Glutamatergic neuron (in vitro differentiated cells): ENCODE measurements around the gene CDCA5. TPM values are rescaled to one million over a fixed set of nuclear protein-coding genes. Genes with fewer than 3 reads are reported as not detected.

Experiments used
- DNase-seq: peaks from one replicate; pipeline ENCODE4 v3.0.0; 2022
- H3K27ac Mint-ChIP-seq: one replicate; pipeline ENCODE4 v1.8.0; 2020; ENCODE audit warnings: mild to moderate bottlenecking, mixed read lengths, inconsistent platforms; ENCODE audit not compliant: unreplicated experiment
- H3K27me3 Mint-ChIP-seq: one replicate; pipeline ENCODE4 v1.8.0; 2020; ENCODE audit warnings: mild to moderate bottlenecking, moderate library complexity, mixed read lengths, inconsistent platforms; ENCODE audit not compliant: unreplicated experiment
- H3K36me3 Mint-ChIP-seq: one replicate; pipeline ENCODE4 v1.8.0; 2020; ENCODE audit warnings: mild to moderate bottlenecking, mixed read lengths, inconsistent platforms; ENCODE audit not compliant: unreplicated experiment
- H3K4me1 Mint-ChIP-seq: one replicate; pipeline ENCODE4 v1.8.0; 2020; ENCODE audit warnings: mild to moderate bottlenecking, low read depth, mixed read lengths, inconsistent platforms; ENCODE audit not compliant: unreplicated experiment
- H3K4me3 Mint-ChIP-seq: one replicate; pipeline ENCODE4 v1.8.0; 2020; ENCODE audit warnings: mild to moderate bottlenecking, mixed read lengths, inconsistent platforms; ENCODE audit not compliant: unreplicated experiment
- H3K9me3 Mint-ChIP-seq: one replicate; pipeline ENCODE4 v1.8.0; 2020; ENCODE audit warnings: mild to moderate bottlenecking, moderate library complexity, mixed read lengths, inconsistent platforms; ENCODE audit not compliant: unreplicated experiment
- CTCF ChIP-seq: fragments of 200-600 bp; sonication (generic); IDR thresholded peaks from one replicate; pipeline ENCODE4 v1.5.0; 2021; ENCODE audit not compliant: partially characterized antibody, unreplicated experiment
- total RNA-seq: library from RNA; stranded (reverse); fragmentation: NEBNext Ultra II Directional; extraction: Animal tissue kit (Norgen Biotek cat#: 25700); gene quantifications from one replicate; pipeline ENCODE4 v1.2.1, GENCODE V29; 2021; ENCODE audit not compliant: unreplicated experiment

Gene CDCA5
- total RNA-seq, 1 donor from 2014 or later = 7.7 TPM

GRCh38 chr11:65045061-65045460 is 38.8 kb downstream of the CDCA5 start:
- H3K4me1 Mint-ChIP-seq = peaks cover 3% of the 10 kb centered on the region
- peaks cover 7% of the 10 kb centered on the region for H3K27me3 Mint-ChIP-seq
- no peaks in the 10 kb centered on the region for H3K36me3 Mint-ChIP-seq
- H3K27ac Mint-ChIP-seq = no peak overlapping the region
- no peak overlapping the region for H3K4me3 Mint-ChIP-seq
- H3K9me3 Mint-ChIP-seq = peaks cover 4% of the 10 kb centered on the region
- TF ChIP-seq CTCF = no peak
- DNase-seq = no peak

GRCh38 chr11:65043881-65044501 is 39.8 kb downstream of the CDCA5 start:
- Mint-ChIP-seq H3K4me1 (peaks cover 3% of the 10 kb centered on the region), H3K27me3 (peaks cover 7% of the 10 kb centered on the region), H3K4me3 (no peak overlapping the region), H3K9me3 (peaks cover 4% of the 10 kb centered on the region), H3K27ac (no peak overlapping the region), H3K36me3 (no peaks in the 10 kb centered on the region)
- no peak for DNase-seq
- TF ChIP-seq CTCF = no peak

- H3K27ac Mint-ChIP-seq = no peak overlapping the region
- H3K27me3 Mint-ChIP-seq = peaks cover 8% of the 10 kb centered on the region
- peaks cover 4% of the 10 kb centered on the region for H3K9me3 Mint-ChIP-seq
- no peak for TF ChIP-seq CTCF
- H3K4me1 Mint-ChIP-seq = peaks cover 3% of the 10 kb centered on the region
- H3K4me3 Mint-ChIP-seq = peak overlapping the region; percentile 90
- no peak for DNase-seq
- H3K36me3 Mint-ChIP-seq = no peaks in the 10 kb centered on the region
These were observed 40.9 kb downstream of the CDCA5 start for GRCh38 chr11:65042891-65043290.

GRCh38 chr11:65040847-65041622 is 42.8 kb downstream of the CDCA5 start, which contains the start of gene SAC3D1:
TSS of gene SAC3D1 (plus strand) at chr11:65041210. CDS start at chr11:65041293, 83 bp downstream.
- Mint-ChIP-seq H3K27me3 (peaks cover 3% of the 10 kb centered on the region), H3K4me1 (no peaks in the 10 kb centered on the region), H3K4me3 (peak within 1 kb of the TSS; percentile 90), H3K9me3 (peaks cover 4% of the 10 kb centered on the region), H3K36me3 (no peaks in the 10 kb centered on the region), H3K27ac (peak within 1 kb of the TSS; percentile 90)
- no peak for TF ChIP-seq CTCF
- DNase-seq = peak; percentile 88

GRCh38 chr11:65040520-65040846 is 43.4 kb downstream of the CDCA5 start:
- Mint-ChIP-seq H3K4me1 (no peaks in the 10 kb centered on the region), H3K36me3 (no peaks in the 10 kb centered on the region), H3K27me3 (peaks cover 3% of the 10 kb centered on the region), H3K27ac (peak overlapping the region; percentile 90), H3K9me3 (peaks cover 4% of the 10 kb centered on the region), H3K4me3 (peak overlapping the region; percentile 88)
- DNase-seq = no peak
- no peak for TF ChIP-seq CTCF
